Colonic mucosa (tissue), 4 donors: ENCODE measurements around the gene XDH. TPM values are rescaled to one million over a fixed set of nuclear protein-coding genes. Genes with fewer than 3 reads are reported as not detected.
A peak's percentile ranks its signal among the peaks of the same experiment; 100 is the strongest.

ENCODE experiments used
- DNase-seq: peaks from one replicate; pipeline ENCODE4 v3.0.0-alpha.2; 2020
- H3K27ac ChIP-seq: fragments of 200-600 bp; one replicate; pipeline ENCODE4 v1.8.0; 2021
- H3K27me3 ChIP-seq: fragments of 200-600 bp; one replicate; pipeline ENCODE4 v1.8.0; 2021
- H3K36me3 ChIP-seq: fragments of 200-600 bp; one replicate; pipeline ENCODE4 v1.8.0; 2021
- H3K4me1 ChIP-seq: fragments of 200-600 bp; one replicate; pipeline ENCODE4 v1.8.0; 2021; ENCODE audit warnings: mild to moderate bottlenecking
- H3K4me3 ChIP-seq: fragments of 200-600 bp; one replicate; pipeline ENCODE4 v1.8.0; 2021
- H3K9ac ChIP-seq, 2 donors: one replicate each; pipeline ENCODE4 v1.7.0; 2013; ENCODE audit warnings: control low read depth in 2 of 2, low read depth in 2 of 2, low read length in 2 of 2
- H3K9me3 ChIP-seq: fragments of 200-600 bp; one replicate; pipeline ENCODE4 v1.8.0; 2021
- CTCF ChIP-seq: fragments of 200-600 bp; IDR thresholded peaks from one replicate; pipeline ENCODE4 v1.8.0; 2022; ENCODE audit warnings: antibody characterized with exemption, mild to moderate bottlenecking
- intact Hi-C: fragments of 100-400 bp; cut with DNase I; formaldehyde crosslinking; loops from one replicate; pipeline ENCODE4 v1.14.1; 2022
- total RNA-seq, 2 donors: library from RNA; stranded (reverse); fragmentation: NEBNext Ultra II Directional in 1 of 2; extraction: Animal tissue kit (Norgen Biotek cat#: 25700) in 1 of 2; gene quantifications; one replicate each; pipeline ENCODE4 v1.2.1, GENCODE V29; 2021
- donor health status: healthy.
- donor health status: DM: no; HTN: no; CAD: no.
- donor health status: DM: no; HTN: no; CAD: no.

XDH gene
- total RNA-seq, 2 donors from 2014 or later = 18.4 to 44.4 TPM

GRCh38 chr2:31413862-31414550 lies 536 bp downstream of the XDH start:
- intact Hi-C loops = loop anchor here (5.0 kb wide), 1 partner anchor 108 kb away; no protein-coding TSS in a partner anchor
- DNase-seq = no peak
- Histone ChIP-seq H3K36me3 (no peaks in the 10 kb centered on the region), H3K4me3 (peak overlapping the region; percentile 12), H3K9me3 (no peaks in the 10 kb centered on the region), H3K27me3 (no peaks in the 10 kb centered on the region), H3K4me1 (no peaks in the 10 kb centered on the region), H3K27ac (peak overlapping the region; percentile 71), H3K9ac (peak overlapping the region in 1 of 2 donors; percentile 51)
- TF ChIP-seq CTCF = peak; percentile 16

- no peak for DNase-seq
- TF ChIP-seq CTCF = no peak
- intact Hi-C loops = loop anchor here (5.0 kb wide), 1 partner anchor 109 kb away; no protein-coding TSS in a partner anchor
- Histone ChIP-seq H3K36me3 (no peaks in the 10 kb centered on the region), H3K27ac (no peak overlapping the region), H3K27me3 (no peaks in the 10 kb centered on the region), H3K9ac (no peak overlapping the region), H3K4me1 (no peaks in the 10 kb centered on the region), H3K9me3 (no peaks in the 10 kb centered on the region), H3K4me3 (no peak overlapping the region)
These were observed 1.5 kb downstream of the XDH start for GRCh38 chr2:31413025-31413424.

GRCh38 chr2:31411771-31412170 lies 2.8 kb downstream of the XDH start:
- H3K9ac ChIP-seq = no peak overlapping the region
- TF ChIP-seq CTCF = no peak
- no peak overlapping the region for H3K27ac ChIP-seq
- no peak for DNase-seq
- H3K9me3 ChIP-seq = no peaks in the 10 kb centered on the region
- no peaks in the 10 kb centered on the region for H3K4me1 ChIP-seq
- no peaks in the 10 kb centered on the region for H3K36me3 ChIP-seq
- intact Hi-C loops = loop anchor here (5.0 kb wide), 1 partner anchor 111 kb away; no protein-coding TSS in a partner anchor
- H3K4me3 ChIP-seq = no peak overlapping the region
- no peaks in the 10 kb centered on the region for H3K27me3 ChIP-seq

GRCh38 chr2:31406593-31407385 lies 7.8 kb downstream of the XDH start:
- H3K4me1 ChIP-seq = no peaks in the 10 kb centered on the region
- no peak for DNase-seq
- no peak overlapping the region for H3K27ac ChIP-seq
- H3K36me3 ChIP-seq = no peaks in the 10 kb centered on the region
- no peak overlapping the region for H3K4me3 ChIP-seq
- intact Hi-C loops = no loop called here
- H3K9ac ChIP-seq = no peak overlapping the region
- no peaks in the 10 kb centered on the region for H3K27me3 ChIP-seq
- no peaks in the 10 kb centered on the region for H3K9me3 ChIP-seq
- no peak for TF ChIP-seq CTCF

- intact Hi-C loops = no loop called here
- Histone ChIP-seq H3K27me3 (no peaks in the 10 kb centered on the region), H3K4me3 (no peak overlapping the region), H3K9me3 (no peaks in the 10 kb centered on the region), H3K9ac (no peak overlapping the region), H3K4me1 (no peaks in the 10 kb centered on the region), H3K27ac (no peak overlapping the region), H3K36me3 (no peaks in the 10 kb centered on the region)
- TF ChIP-seq CTCF = no peak
- DNase-seq = no peak
These were observed 9.7 kb downstream of the XDH start for GRCh38 chr2:31404827-31405226.
